ENCODE data around the gene TMSB4X.
"Not testable (repeated sequence)": the region's sequence is repeated elsewhere in the genome, so short reads cannot be mapped to it uniquely, and the experiment has no call there.

The TMSB4X gene

GRCh38 chrX:12996934-12997435, 22.1 kb downstream of the TMSB4X start:
- DNase-seq (ENCODE audit: low read depth in 2 of 2) = no peak

GRCh38 chrX:12997906-12998687, 23.2 kb downstream of the TMSB4X start:
- no peak for DNase-seq (ENCODE audit: low read depth in 2 of 2)

GRCh38 chrX:12999422-12999821, 24.5 kb downstream of the TMSB4X start:
- DNase-seq (ENCODE audit: low read depth in 2 of 2) = peak in 1 of 2 donors; percentile 44

GRCh38 chrX:13000301-13000811, 25.4 kb downstream of the TMSB4X start:
- DNase-seq (ENCODE audit: low read depth in 2 of 2) = no peak

GRCh38 chrX:13001097-13001496, 26.2 kb downstream of the TMSB4X start:
- no peak for DNase-seq (ENCODE audit: low read depth in 2 of 2)

- DNase-seq (ENCODE audit: low read depth in 2 of 2) = no peak
Measured at GRCh38 chrX:13001961-13002671, 27.2 kb downstream of the TMSB4X start.

GRCh38 chrX:13005661-13006473, 31.0 kb downstream of the TMSB4X start:
- no peak for DNase-seq (ENCODE audit: low read depth in 2 of 2)

- DNase-seq (ENCODE audit: low read depth in 2 of 2) = no peak
Measured at GRCh38 chrX:13007519-13008188, 32.7 kb downstream of the TMSB4X start.

GRCh38 chrX:13008189-13008533, 33.3 kb downstream of the TMSB4X start:
- DNase-seq (ENCODE audit: low read depth in 2 of 2) = no peak

GRCh38 chrX:13008851-13009250, 33.9 kb downstream of the TMSB4X start:
- no peak for DNase-seq (ENCODE audit: low read depth in 2 of 2)

GRCh38 chrX:13009273-13009672, 34.4 kb downstream of the TMSB4X start:
- no peak for DNase-seq (ENCODE audit: low read depth in 2 of 2)

GRCh38 chrX:13009844-13010243, 34.9 kb downstream of the TMSB4X start:
- no peak for DNase-seq (ENCODE audit: low read depth in 2 of 2)

GRCh38 chrX:13010546-13010945, 35.6 kb downstream of the TMSB4X start:
- DNase-seq (ENCODE audit: low read depth in 2 of 2) = no peak

GRCh38 chrX:13013363-13014110, 38.6 kb downstream of the TMSB4X start:
- no peak for DNase-seq (ENCODE audit: low read depth in 2 of 2)

GRCh38 chrX:13014111-13015096, 39.5 kb downstream of the TMSB4X start:
- DNase-seq (ENCODE audit: low read depth in 2 of 2) = no peak

- no peak for DNase-seq (ENCODE audit: low read depth in 2 of 2)
Measured at GRCh38 chrX:13015536-13016236, 40.8 kb downstream of the TMSB4X start.

GRCh38 chrX:13016731-13017130, 41.8 kb downstream of the TMSB4X start:
- not testable (repeated sequence) for DNase-seq (ENCODE audit: low read depth in 2 of 2)

GRCh38 chrX:13022926-13023325, 48.0 kb downstream of the TMSB4X start:
- no peak for DNase-seq (ENCODE audit: low read depth in 2 of 2)

GRCh38 chrX:13023567-13023966, 48.7 kb downstream of the TMSB4X start:
- DNase-seq (ENCODE audit: low read depth in 2 of 2) = no peak

Measured in activated CD4-positive, alpha-beta T cell treated with anti-CD3 and anti-CD28 coated beads for 24 hours (primary cell).